Keratinocyte (primary cell): ENCODE results near the gene ARHGEF28.

ENCODE experiments used
- CTCF ChIP-seq, 3 experiments: IDR thresholded peaks in 1 of 3; conservative IDR thresholded peaks in 1 of 3; optimal IDR thresholded peaks in 1 of 3; 2 replicates in 2 of 3; 3 replicates in 1 of 3; pipeline versions ENCODE3 to v1.5.1; 2011; ENCODE audit warnings: low read length in 3 of 3, mild to moderate bottlenecking in 3 of 3, moderate library complexity in 2 of 3, control low read depth in 1 of 3, inconsistent platforms in 1 of 3; ENCODE audit not compliant: insufficient read depth in 2 of 3; ENCODE audit errors: extremely low read depth in 1 of 3
- EZH2 ChIP-seq: IDR thresholded peaks from one replicate; pipeline ENCODE4 v1.6.1; 2012; ENCODE audit warnings: inconsistent platforms, mild to moderate bottlenecking, low read length, moderate library complexity

- TF ChIP-seq CTCF (optimal IDR thresholded peaks at IDR 0.05 in 1 of 3, IDR thresholded peaks at IDR 0.05 in 1 of 3, conservative IDR thresholded peaks at IDR 0.05 in 1 of 3; ENCODE audit: extremely low read depth in 1 of 3, insufficient read depth in 2 of 3, low read length in 3 of 3): no peak
- no peak for TF ChIP-seq EZH2
Measured at GRCh38 chr5:73986729-73987128, 360.7 kb downstream of the ARHGEF28 start.
